ENCODE data around the gene THSD4.

THSD4 gene

GRCh38 chr15:71629781-71630474, 514.7 kb downstream of the THSD4 start:
- TF ChIP-seq CTCF (IDR thresholded peaks at IDR 0.05; ENCODE audit: low read length, missing control alignments), result no peak
- DNase-seq (ENCODE audit: low read depth), result no peak
- no peak overlapping the region for H3K4me3 ChIP-seq (replicated peaks; ENCODE audit: low read depth, low read length)

GRCh38 chr15:71630475-71630809, 515.2 kb downstream of the THSD4 start:
- TF ChIP-seq CTCF (IDR thresholded peaks at IDR 0.05; ENCODE audit: low read length, missing control alignments), result no peak
- H3K4me3 ChIP-seq (replicated peaks; ENCODE audit: low read depth, low read length), result no peak overlapping the region
- DNase-seq (ENCODE audit: low read depth), result no peak

GRCh38 chr15:71632576-71633195, 517.4 kb downstream of the THSD4 start:
- no peak overlapping the region for H3K4me3 ChIP-seq (replicated peaks; ENCODE audit: low read depth, low read length)
- DNase-seq (ENCODE audit: low read depth), result no peak
- no peak for TF ChIP-seq CTCF (IDR thresholded peaks at IDR 0.05; ENCODE audit: low read length, missing control alignments)

- TF ChIP-seq CTCF (IDR thresholded peaks at IDR 0.05; ENCODE audit: low read length, missing control alignments), result no peak
- no peak overlapping the region for H3K4me3 ChIP-seq (replicated peaks; ENCODE audit: low read depth, low read length)
- DNase-seq (ENCODE audit: low read depth), result peak; percentile 35
These were observed 519.7 kb downstream of the THSD4 start for GRCh38 chr15:71634820-71635560.

- no peak overlapping the region for H3K4me3 ChIP-seq (replicated peaks; ENCODE audit: low read depth, low read length)
- DNase-seq (ENCODE audit: low read depth), result no peak
- no peak for TF ChIP-seq CTCF (IDR thresholded peaks at IDR 0.05; ENCODE audit: low read length, missing control alignments)
These were observed 520.5 kb downstream of the THSD4 start for GRCh38 chr15:71635735-71636134.

GRCh38 chr15:71638876-71639275, 523.6 kb downstream of the THSD4 start:
- DNase-seq (ENCODE audit: low read depth), result no peak
- H3K4me3 ChIP-seq (replicated peaks; ENCODE audit: low read depth, low read length), result no peak overlapping the region
- TF ChIP-seq CTCF (IDR thresholded peaks at IDR 0.05; ENCODE audit: low read length, missing control alignments), result no peak

All from fibroblast of pulmonary artery (primary cell).